Fibroblast of lung (primary cell): ENCODE measurements around the gene PRAMEF6. TPM values are rescaled to one million over a fixed set of nuclear protein-coding genes. Genes with fewer than 3 reads are reported as not detected.
"Not testable (repeated sequence)": the region's sequence is repeated elsewhere in the genome, so short reads cannot be mapped to it uniquely, and the experiment has no call there.

Experiments
- DNase-seq, 2 donors: peaks; one replicate each; pipeline versions ENCODE4 v3.0.0 to v3.0.0-alpha.2; 2010; ENCODE audit warnings: low read depth in 2 of 2
- H2AFZ ChIP-seq: 2 replicates; pipeline ENCODE4 v1.5.1; 2012; ENCODE audit warnings: low read length, control low read depth, inconsistent platforms
- H3K27ac ChIP-seq: 2 replicates; pipeline ENCODE4 v1.5.1; 2011; ENCODE audit warnings: low read length, control low read depth; ENCODE audit not compliant: insufficient read depth
- H3K27me3 ChIP-seq: 2 replicates; pipeline ENCODE4 v1.5.1; 2011; ENCODE audit warnings: mild to moderate bottlenecking, low read length; ENCODE audit not compliant: control insufficient read depth, insufficient read depth
- H3K36me3 ChIP-seq: 2 replicates; pipeline ENCODE4 v1.5.1; 2011; ENCODE audit warnings: low read length; ENCODE audit not compliant: control insufficient read depth, insufficient read depth
- H3K4me1 ChIP-seq: 2 replicates; pipeline ENCODE4 v1.5.1; 2011; ENCODE audit warnings: low read length; ENCODE audit not compliant: control insufficient read depth, insufficient read depth; ENCODE audit errors: extremely low read depth
- H3K4me2 ChIP-seq: 2 replicates; pipeline ENCODE4 v1.5.1; 2011; ENCODE audit warnings: low read length, control low read depth; ENCODE audit not compliant: insufficient read depth; ENCODE audit errors: extremely low read depth
- H3K4me3 ChIP-seq, 4 experiments: fragments of 200-600 bp in 1 of 4; sonication (generic) in 1 of 4; replicated peaks in 1 of 4; 2 replicates each; pipeline ENCODE4 v1.5.1; 2011 to 2016; ENCODE audit warnings: low read length in 4 of 4, low read depth in 3 of 4, mild to moderate bottlenecking in 3 of 4, control low read depth in 2 of 4, inconsistent platforms in 1 of 4, mixed read lengths in 1 of 4; ENCODE audit not compliant: insufficient read depth in 1 of 4; ENCODE audit errors: control extremely low read depth in 1 of 4
- H3K79me2 ChIP-seq: 2 replicates; pipeline ENCODE4 v1.5.1; 2012; ENCODE audit warnings: mild to moderate bottlenecking, low read length, inconsistent platforms; ENCODE audit not compliant: control insufficient read depth, insufficient read depth
- H3K9ac ChIP-seq: 2 replicates; pipeline ENCODE4 v1.5.1; 2011; ENCODE audit warnings: mild to moderate bottlenecking, low read length, control low read depth; ENCODE audit not compliant: insufficient read depth
- H3K9me3 ChIP-seq: 2 replicates; pipeline ENCODE4 v1.5.1; 2012; ENCODE audit warnings: low read depth, low read length; ENCODE audit not compliant: control insufficient read depth, insufficient read depth
- H4K20me1 ChIP-seq: 2 replicates; pipeline ENCODE4 v1.5.1; 2011; ENCODE audit warnings: low read length; ENCODE audit not compliant: control insufficient read depth, insufficient read depth; ENCODE audit errors: extremely low read depth
- polyA minus RNA-seq: library from RNA; depleted of rRNA, polyadenylated mRNA; stranded (reverse); fragments of >200 nt; gene quantifications from 2 replicates; pipeline ENCODE4 v1.2.3, GENCODE V29; 2011; ENCODE audit warnings: low replicate concordance
- polyA plus RNA-seq, 2 donors: library from polyadenylated mRNA; depleted of rRNA in 1 of 2; stranded (reverse) in 1 of 2; unstranded in 1 of 2; fragments of >200 nt; gene quantifications; 2 replicates each; pipeline ENCODE4 v1.2.1, GENCODE V29; 2011 to 2012; ENCODE audit warnings: missing spikeins in 1 of 2
- total RNA-seq: library from RNA; depleted of rRNA; stranded (reverse); fragments of >200 nt; gene quantifications from 2 replicates; pipeline ENCODE4 v1.2.1, GENCODE V29; 2014

PRAMEF6 gene
- not detected in 2 replicates for total RNA-seq
- not detected in 2 replicates for polyA plus RNA-seq
- polyA plus RNA-seq (2012), result not detected in 2 replicates
- not detected in 2 replicates for polyA minus RNA-seq

- H3K9me3 ChIP-seq, H3K4me1 ChIP-seq, H3K36me3 ChIP-seq, H3K27ac ChIP-seq, H2AFZ ChIP-seq, H3K4me2 ChIP-seq, H3K9ac ChIP-seq, H4K20me1 ChIP-seq, H3K27me3 ChIP-seq, H3K79me2 ChIP-seq, DNase-seq, H3K4me3 ChIP-seq: not testable (repeated sequence)
These were observed at the start of gene PRAMEF6 for GRCh38 chr1:12947480-12947879. TSS of gene PRAMEF6 (minus strand) at chr1:12947580. CDS start at chr1:12942518, 5,062 bp downstream.

GRCh38 chr1:12924368-12924767, 23.0 kb downstream of the PRAMEF6 start:
- not testable (repeated sequence) for H3K27ac ChIP-seq, DNase-seq, H3K4me3 ChIP-seq, H3K27me3 ChIP-seq, H3K4me1 ChIP-seq, H3K36me3 ChIP-seq, H3K9me3 ChIP-seq, H3K79me2 ChIP-seq, H4K20me1 ChIP-seq, H2AFZ ChIP-seq, H3K4me2 ChIP-seq, H3K9ac ChIP-seq

GRCh38 chr1:12921749-12922148, 25.6 kb downstream of the PRAMEF6 start:
- H3K4me2 ChIP-seq, H3K4me1 ChIP-seq, H3K9me3 ChIP-seq, H3K36me3 ChIP-seq, DNase-seq, H3K4me3 ChIP-seq, H3K27me3 ChIP-seq, H3K79me2 ChIP-seq, H3K9ac ChIP-seq, H4K20me1 ChIP-seq, H2AFZ ChIP-seq, H3K27ac ChIP-seq: not testable (repeated sequence)

GRCh38 chr1:12916310-12916709, 31.1 kb downstream of the PRAMEF6 start, which contains the start of gene PRAMEF7:
TSS of gene PRAMEF7 (plus strand) at chr1:12916610. CDS start at chr1:12917693, 1,083 bp downstream.
- not testable (repeated sequence) for H4K20me1 ChIP-seq, H3K36me3 ChIP-seq, H3K4me1 ChIP-seq, H3K9me3 ChIP-seq, H2AFZ ChIP-seq, H3K4me2 ChIP-seq, H3K9ac ChIP-seq, H3K4me3 ChIP-seq, DNase-seq, H3K27me3 ChIP-seq, H3K27ac ChIP-seq, H3K79me2 ChIP-seq

- H3K4me3 ChIP-seq, DNase-seq, H3K36me3 ChIP-seq, H2AFZ ChIP-seq, H4K20me1 ChIP-seq, H3K27me3 ChIP-seq, H3K79me2 ChIP-seq, H3K9me3 ChIP-seq, H3K4me2 ChIP-seq, H3K4me1 ChIP-seq, H3K9ac ChIP-seq, H3K27ac ChIP-seq: not testable (repeated sequence)
These were observed 43.4 kb downstream of the PRAMEF6 start for GRCh38 chr1:12903793-12904572.

- not testable (repeated sequence) for H4K20me1 ChIP-seq, H3K4me1 ChIP-seq, H3K27me3 ChIP-seq, H3K4me3 ChIP-seq, H3K36me3 ChIP-seq, H3K27ac ChIP-seq, H3K4me2 ChIP-seq, H2AFZ ChIP-seq, H3K9me3 ChIP-seq, DNase-seq, H3K79me2 ChIP-seq, H3K9ac ChIP-seq
These were observed 48.2 kb downstream of the PRAMEF6 start for GRCh38 chr1:12899186-12899585.

- not testable (repeated sequence) for H3K27ac ChIP-seq, DNase-seq, H3K36me3 ChIP-seq, H2AFZ ChIP-seq, H3K9me3 ChIP-seq, H3K79me2 ChIP-seq, H3K4me2 ChIP-seq, H3K4me1 ChIP-seq, H3K27me3 ChIP-seq, H4K20me1 ChIP-seq, H3K9ac ChIP-seq, H3K4me3 ChIP-seq
These were observed 49.2 kb downstream of the PRAMEF6 start, which contains the start of gene PRAMEF10 for GRCh38 chr1:12898170-12898569. TSS of gene PRAMEF10 (minus strand) at chr1:12898270. CDS start at chr1:12895847, 2,423 bp downstream.
